ENCODE results near the gene MLXIP. TPM values are rescaled to one million over a fixed set of nuclear protein-coding genes. Genes with fewer than 3 reads are reported as not detected.

The MLXIP gene
- total RNA-seq, 1 experiment from 2014 or later, result 46.3 TPM

DNA sequence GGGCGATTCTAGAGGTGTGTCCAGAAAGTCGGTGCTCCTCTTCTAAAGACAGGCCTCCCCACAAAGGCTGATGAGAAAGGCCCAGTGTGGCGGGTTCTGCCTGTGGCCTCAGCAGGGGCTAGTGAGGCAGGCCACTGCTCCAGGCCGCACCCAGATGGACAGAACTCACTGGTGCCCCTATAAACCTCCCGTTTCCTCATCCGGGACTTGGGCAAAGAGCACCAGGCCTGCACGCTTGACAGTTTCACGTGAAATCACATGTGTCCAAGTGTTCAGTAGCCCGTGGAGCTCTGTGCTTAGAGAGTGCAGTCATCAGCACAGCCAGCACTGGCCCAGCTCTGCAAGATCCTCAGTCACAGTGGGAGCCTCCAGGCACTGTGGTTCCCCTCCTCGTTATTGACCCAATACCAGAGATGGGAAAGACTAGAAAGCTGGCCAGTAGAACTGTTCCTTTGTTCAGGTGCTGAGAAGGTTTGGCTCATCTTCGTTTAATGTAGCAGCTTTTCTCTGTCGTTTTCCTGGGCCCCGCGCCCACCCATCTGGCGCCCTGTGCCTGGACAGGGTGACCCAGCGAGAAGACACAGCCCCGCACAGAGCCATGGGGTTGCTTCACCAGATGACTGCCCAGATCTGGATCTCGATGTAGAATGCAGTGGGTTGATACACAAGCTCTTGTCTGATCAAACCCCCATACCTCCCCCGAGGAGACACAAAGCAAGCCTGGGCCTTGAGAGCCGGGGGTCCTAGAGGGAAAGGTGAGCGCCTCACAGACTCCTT lies 69.1 kb downstream of the MLXIP start:
- ChIA-PET RAD21 (ENCODE audit: low non-redundant PET in 1 of 2, low total read pairs in 2 of 2, uncharacterized antibody in 2 of 2, unreplicated experiment in 2 of 2) (no interaction called here), POLR2A (no interaction called here), CTCF (no interaction called here)
- no peak for DNase-seq (ENCODE audit: low read depth, low spot score)
- Histone ChIP-seq H3K9me3 (ENCODE audit: control insufficient read depth in 1 of 2, insufficient read depth in 1 of 2, low read depth in 1 of 2, low read length in 2 of 2) (no peaks in the 10 kb centered on the region), H3K4me1 (ENCODE audit: control insufficient read depth in 1 of 2, insufficient read depth in 2 of 2, low read length in 2 of 2) (no peaks in the 10 kb centered on the region), H3K4me2 (ENCODE audit: low read length) (no peak overlapping the region), H3K9me2 (ENCODE audit: insufficient read depth) (no peaks in the 10 kb centered on the region), H3K4me3 (replicated peaks in 1 of 2; ENCODE audit: low read depth in 1 of 2, low read length in 2 of 2) (no peak overlapping the region), H4K20me1 (ENCODE audit: insufficient read depth) (no peaks in the 10 kb centered on the region), H2AFZ (ENCODE audit: low read depth, low read length, poor library complexity, severe bottlenecking) (no peak overlapping the region), H3K79me2 (ENCODE audit: insufficient read depth, low read length) (no peaks in the 10 kb centered on the region), H3K36me3 (ENCODE audit: control insufficient read depth in 1 of 2, insufficient read depth in 2 of 2, low read length in 2 of 2) (peaks cover 1 to 4% of the 10 kb centered on the region in 2 experiments; a peak in 1 of 4 replicates), H3K27me3 (ENCODE audit: insufficient read depth, low read length) (no peaks in the 10 kb centered on the region), H3K27ac (ENCODE audit: low read depth, low read length) (no peak overlapping the region), H3K9ac (ENCODE audit: low read length) (no peak overlapping the region)
- TF ChIP-seq EZH2 (IDR thresholded peaks at IDR 0.05) (no peak), CBX3 (IDR thresholded peaks at IDR 0.05; ENCODE audit: low read depth) (no peak), EGR1 (IDR thresholded peaks at IDR 0.05; ENCODE audit: low read depth) (no peak), SP1 (IDR thresholded peaks at IDR 0.05; ENCODE audit: low read depth) (no peak), POLR2A (IDR thresholded peaks at IDR 0.05; ENCODE audit: borderline replicate concordance, extremely low read depth, insufficient read depth, insufficient read length) (no peak), FOSL1 (IDR thresholded peaks at IDR 0.05; ENCODE audit: low read depth) (no peak), SRF (IDR thresholded peaks at IDR 0.05; ENCODE audit: low read depth) (no peak), TCF7L2 (IDR thresholded peaks at IDR 0.05; ENCODE audit: borderline replicate concordance, extremely low read depth, insufficient read depth, insufficient read length) (no peak), CEBPB (IDR thresholded peaks at IDR 0.05; ENCODE audit: low read depth) (no peak), POLR2AphosphoS5 (IDR thresholded peaks at IDR 0.05; ENCODE audit: low read depth, low read length) (no peak), ELF1 (IDR thresholded peaks at IDR 0.05; ENCODE audit: borderline replicate concordance, low read depth) (no peak), EZH2phosphoT487 (IDR thresholded peaks at IDR 0.05; ENCODE audit: borderline replicate concordance) (no peak), YY1 (IDR thresholded peaks at IDR 0.05; ENCODE audit: extremely low read depth, insufficient replicate concordance, low read depth, low read length) (no peak)
- TF ChIP-seq, protein P1, sequence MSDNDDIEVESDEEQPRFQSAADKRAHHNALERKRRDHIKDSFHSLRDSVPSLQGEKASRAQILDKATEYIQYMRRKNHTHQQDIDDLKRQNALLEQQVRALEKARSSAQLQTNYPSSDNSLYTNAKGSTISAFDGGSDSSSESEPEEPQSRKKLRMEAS (IDR thresholded peaks at IDR 0.05), result no peak
- TF ChIP-seq, protein P2, sequence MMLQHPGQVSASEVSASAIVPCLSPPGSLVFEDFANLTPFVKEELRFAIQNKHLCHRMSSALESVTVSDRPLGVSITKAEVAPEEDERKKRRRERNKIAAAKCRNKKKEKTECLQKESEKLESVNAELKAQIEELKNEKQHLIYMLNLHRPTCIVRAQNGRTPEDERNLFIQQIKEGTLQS (IDR thresholded peaks at IDR 0.05), result no peak
- TF ChIP-seq, protein P3, sequence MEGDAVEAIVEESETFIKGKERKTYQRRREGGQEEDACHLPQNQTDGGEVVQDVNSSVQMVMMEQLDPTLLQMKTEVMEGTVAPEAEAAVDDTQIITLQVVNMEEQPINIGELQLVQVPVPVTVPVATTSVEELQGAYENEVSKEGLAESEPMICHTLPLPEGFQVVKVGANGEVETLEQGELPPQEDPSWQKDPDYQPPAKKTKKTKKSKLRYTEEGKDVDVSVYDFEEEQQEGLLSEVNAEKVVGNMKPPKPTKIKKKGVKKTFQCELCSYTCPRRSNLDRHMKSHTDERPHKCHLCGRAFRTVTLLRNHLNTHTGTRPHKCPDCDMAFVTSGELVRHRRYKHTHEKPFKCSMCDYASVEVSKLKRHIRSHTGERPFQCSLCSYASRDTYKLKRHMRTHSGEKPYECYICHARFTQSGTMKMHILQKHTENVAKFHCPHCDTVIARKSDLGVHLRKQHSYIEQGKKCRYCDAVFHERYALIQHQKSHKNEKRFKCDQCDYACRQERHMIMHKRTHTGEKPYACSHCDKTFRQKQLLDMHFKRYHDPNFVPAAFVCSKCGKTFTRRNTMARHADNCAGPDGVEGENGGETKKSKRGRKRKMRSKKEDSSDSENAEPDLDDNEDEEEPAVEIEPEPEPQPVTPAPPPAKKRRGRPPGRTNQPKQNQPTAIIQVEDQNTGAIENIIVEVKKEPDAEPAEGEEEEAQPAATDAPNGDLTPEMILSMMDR (IDR thresholded peaks at IDR 0.05 in 2 of 3, conservative IDR thresholded peaks at IDR 0.05 in 1 of 3; ENCODE audit: borderline replicate concordance in 1 of 3, insufficient read depth in 1 of 3, low read depth in 2 of 3, low read length in 2 of 3), result no peak
- TF ChIP-seq, protein P4, sequence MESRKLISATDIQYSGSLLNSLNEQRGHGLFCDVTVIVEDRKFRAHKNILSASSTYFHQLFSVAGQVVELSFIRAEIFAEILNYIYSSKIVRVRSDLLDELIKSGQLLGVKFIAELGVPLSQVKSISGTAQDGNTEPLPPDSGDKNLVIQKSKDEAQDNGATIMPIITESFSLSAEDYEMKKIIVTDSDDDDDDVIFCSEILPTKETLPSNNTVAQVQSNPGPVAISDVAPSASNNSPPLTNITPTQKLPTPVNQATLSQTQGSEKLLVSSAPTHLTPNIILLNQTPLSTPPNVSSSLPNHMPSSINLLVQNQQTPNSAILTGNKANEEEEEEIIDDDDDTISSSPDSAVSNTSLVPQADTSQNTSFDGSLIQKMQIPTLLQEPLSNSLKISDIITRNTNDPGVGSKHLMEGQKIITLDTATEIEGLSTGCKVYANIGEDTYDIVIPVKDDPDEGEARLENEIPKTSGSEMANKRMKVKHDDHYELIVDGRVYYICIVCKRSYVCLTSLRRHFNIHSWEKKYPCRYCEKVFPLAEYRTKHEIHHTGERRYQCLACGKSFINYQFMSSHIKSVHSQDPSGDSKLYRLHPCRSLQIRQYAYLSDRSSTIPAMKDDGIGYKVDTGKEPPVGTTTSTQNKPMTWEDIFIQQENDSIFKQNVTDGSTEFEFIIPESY (IDR thresholded peaks at IDR 0.05; ENCODE audit: extremely low read depth, insufficient replicate concordance, low read length), result no peak
- BruUV-seq (replicated peaks), result no TSS peak
- ATAC-seq, result no peak
- intact Hi-C loops (cut with micrococcal nuclease), result no loop called here

Measured in HCT116 (cell line).